H1 (cell line): ENCODE results near the gene UQCRQ. TPM values are rescaled to one million over a fixed set of nuclear protein-coding genes. Genes with fewer than 3 reads are reported as not detected.

Source experiments
- CTCF ChIA-PET: fragments of 300-600 bp; sonication (Branson Sonifier 250); formaldehyde crosslinking; loops from one replicate; lab custom pipeline; 2021; ENCODE audit not compliant: partially characterized antibody; lab: Charles Lee
- POLR2A ChIA-PET: fragments of 300-600 bp; sonication (Branson Sonifier 250); formaldehyde crosslinking; loops from one replicate; lab custom pipeline; 2021; ENCODE audit warnings: inconsistent platforms; ENCODE audit not compliant: partially characterized antibody; lab: Charles Lee
- DNase-seq, 2 experiments: peaks; one replicate each; pipeline versions ENCODE4 v3.0.0 to v3.0.0-alpha.2; 2010 to 2022; ENCODE audit warnings: low spot score in 2 of 2, low read depth in 1 of 2, mixed read lengths in 1 of 2
- FAIRE-seq: peaks from 2 replicates; lab custom pipeline; 2011; peaks lifted over from hg19 to GRCh38; lab: Jason Lieb, UNC
- H2AFZ ChIP-seq: 2 replicates; pipeline ENCODE4 v1.8.1; 2012; ENCODE audit warnings: low read length, inconsistent platforms
- H2AK5ac ChIP-seq: 2 replicates; pipeline ENCODE4 v1.6.1; 2013; ENCODE audit warnings: low read depth, low read length
- H2BK120ac ChIP-seq: replicated peaks from 2 replicates; pipeline ENCODE3; 2013; ENCODE audit warnings: low read depth, low read length, inconsistent platforms
- H2BK12ac ChIP-seq: 2 replicates; pipeline ENCODE4 v1.6.1; 2013; ENCODE audit warnings: low read depth, low read length
- H2BK15ac ChIP-seq: 2 replicates; pipeline ENCODE4 v1.6.1; 2013; ENCODE audit warnings: low read length
- H2BK20ac ChIP-seq: 2 replicates; pipeline ENCODE4 v1.6.1; 2013; ENCODE audit warnings: low read length
- H2BK5ac ChIP-seq: 2 replicates; pipeline ENCODE4 v1.6.1; 2013; ENCODE audit warnings: low read depth, low read length
- H3K14ac ChIP-seq: 2 replicates; pipeline ENCODE4 v1.6.1; 2013; ENCODE audit warnings: inconsistent platforms; ENCODE audit not compliant: insufficient read length
- H3K18ac ChIP-seq: 2 replicates; pipeline ENCODE4 v1.6.1; 2013; ENCODE audit warnings: low read length; ENCODE audit errors: extremely low read depth
- H3K23ac ChIP-seq: 2 replicates; pipeline ENCODE4 v1.6.1; 2013; ENCODE audit warnings: inconsistent platforms; ENCODE audit not compliant: insufficient read length
- H3K23me2 ChIP-seq: 2 replicates; pipeline ENCODE4 v1.6.1; 2013; ENCODE audit warnings: low read depth, low read length
- H3K27ac ChIP-seq: 2 replicates; pipeline ENCODE4 v1.6.1; 2011; ENCODE audit warnings: low read depth, low read length, inconsistent platforms
- H3K27me3 ChIP-seq, 4 experiments: replicated peaks in 1 of 4; 1 replicate in 1 of 4; 2 replicates in 3 of 4; pipeline versions ENCODE4 v1.6.1 to v1.8.1; 2011 to 2013; ENCODE audit warnings: low read length in 3 of 4, mild to moderate bottlenecking in 3 of 4, inconsistent platforms in 2 of 4, mixed read lengths in 2 of 4, moderate library complexity in 1 of 4; ENCODE audit not compliant: control insufficient read depth in 3 of 4, insufficient read depth in 3 of 4; ENCODE audit errors: extremely low read depth in 1 of 4
- H3K36me3 ChIP-seq, 4 experiments: 2 replicates each; pipeline versions ENCODE4 v1.6.1 to v1.8.1; 2011 to 2013; ENCODE audit warnings: mild to moderate bottlenecking in 4 of 4, low read length in 3 of 4, moderate library complexity in 2 of 4, control low read depth in 1 of 4, inconsistent platforms in 1 of 4; ENCODE audit not compliant: insufficient read depth in 4 of 4, control insufficient read depth in 2 of 4
- H3K4ac ChIP-seq: replicated peaks from 2 replicates; pipeline ENCODE3; 2013; ENCODE audit warnings: low read length, low read depth, mixed read lengths, inconsistent platforms; ENCODE audit not compliant: insufficient read length
- H3K4me1 ChIP-seq, 4 experiments: replicated peaks in 1 of 4; 1 replicate in 1 of 4; 2 replicates in 3 of 4; pipeline versions ENCODE4 v1.6.1 to v1.8.1; 2011 to 2013; ENCODE audit warnings: low read length in 3 of 4, inconsistent platforms in 2 of 4, mixed read lengths in 1 of 4; ENCODE audit not compliant: insufficient read depth in 4 of 4, control insufficient read depth in 3 of 4
- H3K4me2 ChIP-seq, 2 experiments: 2 replicates each; pipeline versions ENCODE4 v1.6.1 to v1.8.1; 2011 to 2013; ENCODE audit warnings: low read depth in 2 of 2, low read length in 2 of 2, control low read depth in 1 of 2, inconsistent platforms in 1 of 2, mild to moderate bottlenecking in 1 of 2; ENCODE audit not compliant: insufficient read depth in 1 of 2
- H3K4me3 ChIP-seq, 4 experiments: fragments of 200-600, 300-600 bp in 1 of 4; sonication (generic), shearing (Covaris generic), sonication (Bioruptor Twin) in 1 of 4; 2 replicates each; pipeline versions ENCODE4 v1.5.1 to v1.8.1; 2011 to 2016; ENCODE audit warnings: low read length in 4 of 4, low read depth in 3 of 4, control low read depth in 2 of 4, inconsistent platforms in 2 of 4, mild to moderate bottlenecking in 2 of 4, mixed read lengths in 1 of 4, moderate library complexity in 1 of 4; ENCODE audit not compliant: insufficient read depth in 2 of 4; ENCODE audit errors: extremely low read depth in 1 of 4
- H3K56ac ChIP-seq: replicated peaks from 2 replicates; pipeline ENCODE3; 2013; ENCODE audit warnings: low read depth, mild to moderate bottlenecking, mixed read lengths, low read length, inconsistent platforms; ENCODE audit not compliant: insufficient read length
- H3K79me1 ChIP-seq: 2 replicates; pipeline ENCODE4 v1.6.1; 2013; ENCODE audit warnings: low read depth, low read length, control low read depth
- H3K79me2 ChIP-seq, 2 experiments: 2 replicates each; pipeline versions ENCODE4 v1.6.1 to v1.8.1; 2012 to 2013; ENCODE audit warnings: low read length in 2 of 2, mild to moderate bottlenecking in 2 of 2, inconsistent platforms in 1 of 2; ENCODE audit not compliant: insufficient read depth in 2 of 2, control insufficient read depth in 1 of 2
- H3K9ac ChIP-seq, 4 experiments: replicated peaks in 1 of 4; 1 replicate in 1 of 4; 2 replicates in 3 of 4; pipeline versions ENCODE4 v1.6.1 to v1.8.1; 2011 to 2013; ENCODE audit warnings: low read depth in 3 of 4, low read length in 3 of 4, control low read depth in 2 of 4, mild to moderate bottlenecking in 2 of 4, moderate library complexity in 2 of 4, inconsistent platforms in 1 of 4; ENCODE audit errors: extremely low read depth in 1 of 4
- H3K9me3 ChIP-seq, 2 experiments: 2 replicates each; pipeline versions ENCODE4 v1.6.1 to v1.8.1; 2012 to 2013; ENCODE audit warnings: mild to moderate bottlenecking in 2 of 2, moderate library complexity in 2 of 2, control low read depth in 1 of 2, inconsistent platforms in 1 of 2, low read depth in 1 of 2, low read length in 1 of 2, mixed read lengths in 1 of 2; ENCODE audit not compliant: insufficient read depth in 2 of 2
- H4K20me1 ChIP-seq, 2 experiments: replicated peaks in 1 of 2; 2 replicates each; pipeline versions ENCODE3 to v1.8.1; 2011 to 2013; ENCODE audit warnings: inconsistent platforms in 2 of 2, low read length in 2 of 2, mild to moderate bottlenecking in 1 of 2; ENCODE audit not compliant: insufficient read depth in 2 of 2, control insufficient read depth in 1 of 2
- H4K5ac ChIP-seq: 2 replicates; pipeline ENCODE4 v1.6.1; 2013; ENCODE audit warnings: low read length, low read depth, mixed read lengths, inconsistent platforms; ENCODE audit not compliant: insufficient read length
- H4K8ac ChIP-seq: 2 replicates; pipeline ENCODE4 v1.8.0; 2013; ENCODE audit warnings: mild to moderate bottlenecking, moderate library complexity, low read length, inconsistent platforms; ENCODE audit not compliant: insufficient read depth; ENCODE audit errors: extremely low read depth
- H4K91ac ChIP-seq: replicated peaks from 2 replicates; pipeline ENCODE3; 2013; ENCODE audit warnings: low read length, mixed read lengths, inconsistent platforms; ENCODE audit not compliant: insufficient read length
- BACH1 ChIP-seq: IDR thresholded peaks from 2 replicates; pipeline ENCODE4 v1.6.1; 2012; ENCODE audit warnings: low read length, improper control_type of control experiment
- EP300 ChIP-seq, 2 experiments: IDR thresholded peaks; 1 replicate in 1 of 2; 2 replicates in 1 of 2; pipeline ENCODE4 v1.6.1; 2011 to 2012; ENCODE audit warnings: low read depth in 2 of 2, low read length in 2 of 2, mild to moderate bottlenecking in 2 of 2, borderline replicate concordance in 1 of 2, inconsistent platforms in 1 of 2, moderate library complexity in 1 of 2
- MAX ChIP-seq: IDR thresholded peaks from 2 replicates; pipeline ENCODE4 v1.6.1; 2012; ENCODE audit warnings: inconsistent platforms
- POU5F1 ChIP-seq: IDR thresholded peaks from 2 replicates; pipeline ENCODE4 v1.6.1; 2011; ENCODE audit warnings: low read depth, mild to moderate bottlenecking, low read length, moderate library complexity
- RBBP5 ChIP-seq: IDR thresholded peaks from 2 replicates; pipeline ENCODE4 v1.7.1; 2012; ENCODE audit warnings: low read depth, mild to moderate bottlenecking, inconsistent platforms, low read length, moderate library complexity, borderline replicate concordance
- SIN3A ChIP-seq, 2 experiments: IDR thresholded peaks in 1 of 2; conservative IDR thresholded peaks in 1 of 2; 2 replicates each; pipeline ENCODE4 v1.6.1; 2011 to 2012; ENCODE audit warnings: low read length in 2 of 2, improper control_type of control experiment in 1 of 2, low read depth in 1 of 2, mild to moderate bottlenecking in 1 of 2
- TCF12 ChIP-seq: IDR thresholded peaks from 2 replicates; pipeline ENCODE4 v1.6.1; 2011; ENCODE audit warnings: low read depth, mild to moderate bottlenecking, low read length
- WGBS, 2 experiments: shearing (Covaris generic) in 1 of 2; methylation state at CpG; one replicate each; pipeline versions ENCODE4 v1.1.6 to v1.1.7; 2013 to 2015; ENCODE audit warnings: low lambda C conversion rate in 2 of 2, mixed read lengths in 2 of 2, inconsistent platforms in 1 of 2, low coverage in 1 of 2, missing lambda C conversion rate in 1 of 2; ENCODE audit not compliant: insufficient replicate concordance in 2 of 2, insufficient coverage in 1 of 2, insufficient read length in 1 of 2; ENCODE audit errors: extremely low coverage in 1 of 2, missing lambda C conversion rate in 1 of 2; 5-methylcytosine and 5-hydroxymethylcytosine counted together
- polyA plus RNA-seq, 7 experiments: library from polyadenylated mRNA; depleted of rRNA in 3 of 7; stranded (reverse) in 5 of 7; unstranded in 2 of 7; fragments of >200 nt in 5 of 7; fragments of 200-250 nt in 2 of 7; gene quantifications; 1 replicate in 5 of 7; 2 replicates in 1 of 7; 4 replicates in 1 of 7; pipeline versions ENCODE4 v1.2.1 to v1.2.3, GENCODE V29; 2011 to 2013; ENCODE audit warnings: missing spikeins in 2 of 7, mixed read lengths in 2 of 7
- total RNA-seq: library from RNA; stranded (reverse); fragmentation: NEBNext Ultra II Directional; extraction: Animal tissue kit (Norgen Biotek cat#: 25700); gene quantifications from 2 replicates; pipeline ENCODE4 v1.2.1, GENCODE V29; 2021
- TF ChIP-seq, protein P1 (sequence below): IDR thresholded peaks from 2 replicates; pipeline ENCODE4 v1.6.1; 2012; ENCODE audit warnings: inconsistent platforms

UQCRQ gene
- total and polyA plus RNA-seq, 2 of the 8 experiments (the other 6 are each of a cell fraction or from before 2014, with no cell fraction given), result 177 to 293 TPM

- no peak overlapping the region for H2BK120ac ChIP-seq
- 88% methylated on average over 8 of the region's 8 CpGs; no CpG with 5 or more reads in 1 of the 2 experiments for WGBS, 2 experiments
- H2AFZ ChIP-seq, result peak overlapping the region; percentile 64
- no peak overlapping the region for H2AK5ac ChIP-seq
- no peak overlapping the region for H3K14ac ChIP-seq
- CTCF ChIA-PET, result interaction anchor here (2.8 to 25.6 kb wide), 2 partner anchors 9 to 23 kb away, joined by 10 to 465 read pairs; partner anchors contain the start of genes GDF9, LEAP2, SHROOM1 and UQCRQ
- H4K91ac ChIP-seq, result no peak overlapping the region
- H4K5ac ChIP-seq, result no peak overlapping the region
- POLR2A ChIA-PET, result interaction anchor here (1.7 kb wide), 1 partner anchor 13 kb away, joined by 3 read pairs; no protein-coding TSS in a partner anchor
- DNase-seq (no peak), FAIRE-seq (no peak)
- H3K9ac ChIP-seq, result no peak overlapping the region
- H3K79me1 ChIP-seq, result no peaks in the 10 kb centered on the region
- H2BK20ac ChIP-seq, result no peak overlapping the region
- H3K4me3 ChIP-seq, result no peak overlapping the region
- no peak overlapping the region for H3K18ac ChIP-seq
- no peak overlapping the region for H2BK12ac ChIP-seq
- H3K9me3 ChIP-seq, result no peaks in the 10 kb centered on the region
- no peaks in the 10 kb centered on the region for H3K23me2 ChIP-seq
- H3K36me3 ChIP-seq, result no peaks in the 10 kb centered on the region
- no peak overlapping the region for H3K4ac ChIP-seq
- no peak overlapping the region for H2BK15ac ChIP-seq
- H3K27ac ChIP-seq, result no peak overlapping the region
- no peak overlapping the region for H4K8ac ChIP-seq
- H2BK5ac ChIP-seq, result no peak overlapping the region
- no peaks in the 10 kb centered on the region for H3K4me1 ChIP-seq
- H3K27me3 ChIP-seq, result no peaks in the 10 kb centered on the region
- no peaks in the 10 kb centered on the region for H3K79me2 ChIP-seq
- H4K20me1 ChIP-seq, result no peaks in the 10 kb centered on the region
- H3K4me2 ChIP-seq, result no peak overlapping the region
- H3K56ac ChIP-seq, result no peak overlapping the region
- H3K23ac ChIP-seq, result no peak overlapping the region
- TF ChIP-seq, protein P1, sequence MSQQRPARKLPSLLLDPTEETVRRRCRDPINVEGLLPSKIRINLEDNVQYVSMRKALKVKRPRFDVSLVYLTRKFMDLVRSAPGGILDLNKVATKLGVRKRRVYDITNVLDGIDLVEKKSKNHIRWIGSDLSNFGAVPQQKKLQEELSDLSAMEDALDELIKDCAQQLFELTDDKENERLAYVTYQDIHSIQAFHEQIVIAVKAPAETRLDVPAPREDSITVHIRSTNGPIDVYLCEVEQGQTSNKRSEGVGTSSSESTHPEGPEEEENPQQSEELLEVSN, result no peak
- TF ChIP-seq TCF12, result no peak
- TF ChIP-seq RBBP5, result no peak
- TF ChIP-seq MAX, result no peak
- no peak for TF ChIP-seq EP300 (IDR thresholded peaks at IDR 0.05; ENCODE audit: borderline replicate concordance in 1 of 2, low read depth in 2 of 2, low read length in 2 of 2)
- no peak for TF ChIP-seq BACH1
- no peak for TF ChIP-seq POU5F1
- no peak for TF ChIP-seq SIN3A (conservative IDR thresholded peaks at IDR 0.05 in 1 of 2, IDR thresholded peaks at IDR 0.05 in 1 of 2; ENCODE audit: low read depth in 1 of 2, low read length in 2 of 2)
These were observed 26.8 kb upstream of the UQCRQ start for GRCh38 chr5:132839426-132840301.
